Endothelial cell of umbilical vein (primary cell): ENCODE data around the gene ST8SIA1.

Source experiments
- EZH2 ChIP-seq: IDR thresholded peaks from 2 replicates; pipeline ENCODE4 v1.6.1; 2012; ENCODE audit warnings: borderline replicate concordance, low read depth, mild to moderate bottlenecking, moderate library complexity, low read length, inconsistent platforms; ENCODE audit not compliant: severe bottlenecking
- FOS ChIP-seq: IDR thresholded peaks from 2 replicates; pipeline ENCODE4 v1.6.1; 2011; ENCODE audit warnings: mild to moderate bottlenecking, low read length, moderate library complexity, borderline replicate concordance; ENCODE audit not compliant: insufficient read depth
- GATA2 ChIP-seq: IDR thresholded peaks from 2 replicates; pipeline ENCODE4 v1.7.0; 2011; ENCODE audit warnings: low read depth, mild to moderate bottlenecking, moderate library complexity, mixed read lengths, low read length; ENCODE audit not compliant: insufficient read length, insufficient read depth
- JUN ChIP-seq: IDR thresholded peaks from 2 replicates; pipeline ENCODE4 v1.6.1; 2011; ENCODE audit warnings: borderline replicate concordance, low read depth; ENCODE audit not compliant: insufficient read length, insufficient read depth
- MAX ChIP-seq: IDR thresholded peaks from 2 replicates; pipeline ENCODE4 v1.6.1; 2011; ENCODE audit not compliant: insufficient read depth, insufficient read length
- POLR2A ChIP-seq: IDR thresholded peaks from 2 replicates; pipeline ENCODE4 v1.6.1; 2012; ENCODE audit warnings: low read depth, mild to moderate bottlenecking, control low read depth, low read length
- POLR2AphosphoS5 ChIP-seq: IDR thresholded peaks from 2 replicates; pipeline ENCODE4 v1.6.1; 2012; ENCODE audit warnings: low read depth, mild to moderate bottlenecking, control low read depth, low read length, moderate library complexity; ENCODE audit not compliant: insufficient read depth
- TF ChIP-seq, protein P1 (sequence below), 2 donors: IDR thresholded peaks; 1 replicate in 1 of 2; 2 replicates in 1 of 2; pipeline ENCODE4 v1.5.1; 2011; ENCODE audit warnings: low read length in 2 of 2, mild to moderate bottlenecking in 2 of 2, moderate library complexity in 2 of 2, control low read depth in 1 of 2, inconsistent platforms in 1 of 2, low read depth in 1 of 2; ENCODE audit not compliant: insufficient read depth in 1 of 2; ENCODE audit errors: extremely low read depth in 1 of 2

DNA sequence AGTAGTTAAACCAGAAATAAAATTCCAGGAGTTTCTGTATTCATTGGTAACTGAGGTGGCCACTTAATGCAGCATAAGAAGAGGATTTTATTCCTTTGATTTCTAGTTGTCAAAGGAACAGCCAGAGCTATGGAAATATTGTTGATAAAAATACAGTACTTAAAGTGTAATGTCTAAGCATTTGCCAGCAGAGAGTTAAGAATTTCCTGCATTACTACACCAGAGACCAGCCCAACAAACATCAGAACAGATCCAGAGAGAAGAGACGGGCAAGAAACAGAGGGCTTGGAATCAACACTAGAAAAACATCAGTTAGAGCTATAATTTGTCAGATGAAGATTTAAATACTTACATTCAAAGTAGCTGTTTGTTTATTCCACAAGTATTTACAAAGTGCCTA lies 77.9 kb downstream of the ST8SIA1 start:
- TF ChIP-seq, protein P1, sequence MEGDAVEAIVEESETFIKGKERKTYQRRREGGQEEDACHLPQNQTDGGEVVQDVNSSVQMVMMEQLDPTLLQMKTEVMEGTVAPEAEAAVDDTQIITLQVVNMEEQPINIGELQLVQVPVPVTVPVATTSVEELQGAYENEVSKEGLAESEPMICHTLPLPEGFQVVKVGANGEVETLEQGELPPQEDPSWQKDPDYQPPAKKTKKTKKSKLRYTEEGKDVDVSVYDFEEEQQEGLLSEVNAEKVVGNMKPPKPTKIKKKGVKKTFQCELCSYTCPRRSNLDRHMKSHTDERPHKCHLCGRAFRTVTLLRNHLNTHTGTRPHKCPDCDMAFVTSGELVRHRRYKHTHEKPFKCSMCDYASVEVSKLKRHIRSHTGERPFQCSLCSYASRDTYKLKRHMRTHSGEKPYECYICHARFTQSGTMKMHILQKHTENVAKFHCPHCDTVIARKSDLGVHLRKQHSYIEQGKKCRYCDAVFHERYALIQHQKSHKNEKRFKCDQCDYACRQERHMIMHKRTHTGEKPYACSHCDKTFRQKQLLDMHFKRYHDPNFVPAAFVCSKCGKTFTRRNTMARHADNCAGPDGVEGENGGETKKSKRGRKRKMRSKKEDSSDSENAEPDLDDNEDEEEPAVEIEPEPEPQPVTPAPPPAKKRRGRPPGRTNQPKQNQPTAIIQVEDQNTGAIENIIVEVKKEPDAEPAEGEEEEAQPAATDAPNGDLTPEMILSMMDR (IDR thresholded peaks at IDR 0.05; ENCODE audit: extremely low read depth in 1 of 2, insufficient read depth in 1 of 2, low read depth in 1 of 2, low read length in 2 of 2), result no peak
- TF ChIP-seq POLR2A (no peak), JUN (no peak), GATA2 (no peak), EZH2 (no peak), FOS (no peak), MAX (no peak), POLR2AphosphoS5 (no peak)
